HepG2 (cell line): Measurements from ENCODE around the gene ERCC6. TPM values are rescaled to one million over a fixed set of nuclear protein-coding genes. Genes with fewer than 3 reads are reported as not detected.

ENCODE experiments used
- GRHL1 ChIP-seq: sonication (generic); formaldehyde crosslinking; conservative IDR thresholded peaks from 2 replicates; pipeline ENCODE4 v1.8.0; 2022; ENCODE audit warnings: missing genetic modification reagents
- HHEX ChIP-seq: IDR thresholded peaks from 2 replicates; pipeline ENCODE4 v1.6.1; 2016; ENCODE audit warnings: control low read depth
- MXD3 ChIP-seq: IDR thresholded peaks from 2 replicates; pipeline ENCODE4 v1.6.1; 2016; ENCODE audit warnings: mild to moderate bottlenecking, missing biosample characterization, missing genetic modification reagents
- MYPOP ChIP-seq: sonication (generic); formaldehyde crosslinking; IDR thresholded peaks from 2 replicates; pipeline ENCODE4 v1.8.1; 2023; ENCODE audit warnings: mild to moderate bottlenecking, moderate library complexity, missing genetic modification reagents
- NCOA5 ChIP-seq: sonication (generic); formaldehyde crosslinking; IDR thresholded peaks from 2 replicates; pipeline ENCODE4 v1.4.0; 2020; ENCODE audit warnings: missing genetic modification reagents
- SOX13 ChIP-seq, 3 experiments: fragments of 450-650 bp in 1 of 3; sonication (generic) in 1 of 3; formaldehyde crosslinking in 1 of 3; IDR thresholded peaks in 2 of 3; conservative IDR thresholded peaks in 1 of 3; 2 replicates each; pipeline versions ENCODE4 v1.5.0 to v1.6.1; 2016 to 2020; ENCODE audit warnings: antibody characterized with exemption in 1 of 3, mild to moderate bottlenecking in 1 of 3, missing compliant biosample characterization in 1 of 3, missing genetic modification reagents in 1 of 3, moderate library complexity in 1 of 3
- SP1 ChIP-seq, 2 experiments: fragments of 450-650 bp in 1 of 2; sonication (generic) in 1 of 2; formaldehyde crosslinking in 1 of 2; IDR thresholded peaks; 2 replicates each; pipeline versions ENCODE4 v1.4.0 to v1.6.1; 2016 to 2020; ENCODE audit warnings: missing genetic modification reagents in 1 of 2
- TFDP1 ChIP-seq: IDR thresholded peaks from 2 replicates; pipeline ENCODE4 v1.6.1; 2016; ENCODE audit warnings: missing compliant biosample characterization, missing genetic modification reagents, borderline replicate concordance
- ZMYM3 ChIP-seq: sonication (generic); formaldehyde crosslinking; IDR thresholded peaks from 2 replicates; pipeline ENCODE4 v1.5.1; 2020; ENCODE audit warnings: mild to moderate bottlenecking, missing genetic modification reagents
- ZNF264 ChIP-seq: sonication (generic); formaldehyde crosslinking; IDR thresholded peaks from 2 replicates; pipeline ENCODE4 v1.4.0; 2020; ENCODE audit warnings: missing genetic modification reagents
- ZNF280D ChIP-seq: sonication (generic); formaldehyde crosslinking; IDR thresholded peaks from 2 replicates; pipeline ENCODE4 v1.5.1; 2020; ENCODE audit warnings: mild to moderate bottlenecking, missing genetic modification reagents
- ZNF3 ChIP-seq: IDR thresholded peaks from 2 replicates; pipeline ENCODE4 v1.7.0; 2017; ENCODE audit warnings: inconsistent platforms
- ZNF362 ChIP-seq: sonication (generic); formaldehyde crosslinking; IDR thresholded peaks from 2 replicates; pipeline ENCODE4 v1.4.0; 2020; ENCODE audit warnings: missing genetic modification reagents, mild to moderate bottlenecking, borderline replicate concordance
- ZNF703 ChIP-seq: sonication (generic); formaldehyde crosslinking; IDR thresholded peaks from 2 replicates; pipeline ENCODE4 v1.5.1; 2020; ENCODE audit warnings: missing genetic modification reagents, mild to moderate bottlenecking, moderate library complexity, borderline replicate concordance
- ZNF780A ChIP-seq: sonication (generic); formaldehyde crosslinking; IDR thresholded peaks from 2 replicates; pipeline ENCODE4 v1.8.0; 2022; ENCODE audit warnings: mild to moderate bottlenecking, missing genetic modification reagents, moderate library complexity
- polyA plus RNA-seq, 8 experiments: library from polyadenylated mRNA; depleted of rRNA in 3 of 8; stranded (reverse) in 7 of 8; unstranded in 1 of 8; fragments of >200 nt; fragmentation: Illumina TruSeq in 4 of 8; extraction: Trizol in 4 of 8; gene quantifications; 2 replicates each; pipeline versions ENCODE4 v1.2.1 to v1.2.3, GENCODE V29; 2011 to 2016; ENCODE audit warnings: low read depth in 4 of 8, missing spikeins in 1 of 8, mixed read lengths in 1 of 8; ENCODE audit not compliant: insufficient read depth in 1 of 8
- total RNA-seq, 5 experiments: library from RNA; depleted of rRNA; stranded (reverse); fragments of >200 nt; fragmentation: Illumina TruSeq; extraction: Trizol; gene quantifications; 2 replicates each; pipeline ENCODE4 v1.2.3, GENCODE V29; 2016; ENCODE audit warnings: low read depth in 1 of 5

Gene ERCC6
- total and polyA plus RNA-seq, 2 of the 13 experiments (the other 11 are each of a cell fraction or from before 2014, with no cell fraction given), result 5.1 to 9.8 TPM

- no peak for TF ChIP-seq HHEX
- no peak for TF ChIP-seq ZNF362 (CRISPR knock-in tag)
- peak; percentile 82 for TF ChIP-seq TFDP1
- TF ChIP-seq ZNF703, result peak; percentile 69; the same call in 1 of the 2 replicates
- TF ChIP-seq MXD3, result peak; percentile 76; the same call in 1 of the 2 replicates
- 0 out of 2 replicates have a peak, but pooled peaks have one; percentile 22 for TF ChIP-seq ZNF264 (CRISPR knock-in tag)
- TF ChIP-seq SOX13 (IDR thresholded peaks at IDR 0.05), result no peak
- no peak for TF ChIP-seq SOX13 (CRISPR knock-in tag; conservative IDR thresholded peaks at IDR 0.05 in 1 of 2, IDR thresholded peaks at IDR 0.05 in 1 of 2)
- no peak for TF ChIP-seq ZNF780A
- no peak for TF ChIP-seq NCOA5 (CRISPR knock-in tag)
- no peak for TF ChIP-seq ZNF3
- peak; percentile 38; the same call in 1 of the 2 replicates for TF ChIP-seq ZMYM3 (CRISPR knock-in tag)
- TF ChIP-seq MYPOP, result peak; percentile 95
- TF ChIP-seq ZNF280D, result 0 out of 2 replicates have a peak, but pooled peaks have one; percentile 15
- no peak for TF ChIP-seq SP1 (IDR thresholded peaks at IDR 0.05)
- TF ChIP-seq SP1 (CRISPR knock-in tag; IDR thresholded peaks at IDR 0.05), result no peak
- no peak for TF ChIP-seq GRHL1 (CRISPR knock-in tag)
These were observed at the start of gene ERCC6 (continued) for GRCh38 chr10:49538381-49539319.
